ENCODE measurements around the gene OPTC. TPM values are rescaled to one million over a fixed set of nuclear protein-coding genes. Genes with fewer than 3 reads are reported as not detected.

The OPTC gene
- total RNA-seq, 4 donors from 2014 or later, result not detected

DNA sequence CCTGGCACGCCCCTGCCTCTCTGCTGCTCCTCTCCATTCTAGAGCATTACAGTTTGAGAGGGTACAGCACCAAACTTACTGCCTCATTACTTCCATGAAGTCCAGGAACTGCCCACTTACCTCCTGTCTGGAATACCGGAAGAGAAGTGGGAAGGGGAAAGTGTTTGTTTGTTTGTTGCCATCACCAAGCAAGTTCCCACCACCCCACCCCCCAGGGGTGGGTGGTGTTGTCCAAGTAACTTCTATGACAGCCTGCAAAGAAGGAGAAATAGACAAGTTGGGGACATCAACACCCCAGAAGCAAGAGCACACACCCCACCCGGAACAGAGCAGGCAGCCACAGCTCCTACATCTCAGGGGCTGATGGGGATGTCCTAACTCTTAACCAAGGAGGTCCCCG, 18.0 kb downstream of the OPTC start:
- Histone ChIP-seq H3K9me3 (no peaks in the 10 kb centered on the region), H3K27me3 (no peaks in the 10 kb centered on the region), H3K27ac (peak overlapping the region; percentile 79), H3K4me1 (peaks cover 54% of the 10 kb centered on the region), H3K36me3 (no peaks in the 10 kb centered on the region), H3K4me3 (no peak overlapping the region)
- no peak for TF ChIP-seq POLR2A (IDR thresholded peaks at IDR 0.05)
- TF ChIP-seq POLR2AphosphoS5 (IDR thresholded peaks at IDR 0.05), result no peak
- no peak for TF ChIP-seq EP300 (IDR thresholded peaks at IDR 0.05)
- TF ChIP-seq, protein P1, sequence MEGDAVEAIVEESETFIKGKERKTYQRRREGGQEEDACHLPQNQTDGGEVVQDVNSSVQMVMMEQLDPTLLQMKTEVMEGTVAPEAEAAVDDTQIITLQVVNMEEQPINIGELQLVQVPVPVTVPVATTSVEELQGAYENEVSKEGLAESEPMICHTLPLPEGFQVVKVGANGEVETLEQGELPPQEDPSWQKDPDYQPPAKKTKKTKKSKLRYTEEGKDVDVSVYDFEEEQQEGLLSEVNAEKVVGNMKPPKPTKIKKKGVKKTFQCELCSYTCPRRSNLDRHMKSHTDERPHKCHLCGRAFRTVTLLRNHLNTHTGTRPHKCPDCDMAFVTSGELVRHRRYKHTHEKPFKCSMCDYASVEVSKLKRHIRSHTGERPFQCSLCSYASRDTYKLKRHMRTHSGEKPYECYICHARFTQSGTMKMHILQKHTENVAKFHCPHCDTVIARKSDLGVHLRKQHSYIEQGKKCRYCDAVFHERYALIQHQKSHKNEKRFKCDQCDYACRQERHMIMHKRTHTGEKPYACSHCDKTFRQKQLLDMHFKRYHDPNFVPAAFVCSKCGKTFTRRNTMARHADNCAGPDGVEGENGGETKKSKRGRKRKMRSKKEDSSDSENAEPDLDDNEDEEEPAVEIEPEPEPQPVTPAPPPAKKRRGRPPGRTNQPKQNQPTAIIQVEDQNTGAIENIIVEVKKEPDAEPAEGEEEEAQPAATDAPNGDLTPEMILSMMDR (IDR thresholded peaks at IDR 0.05), result no peak
- WGBS, result 80% methylated on average over 4 of the region's 4 CpGs
- no peak for DNase-seq (ENCODE audit: low spot score in 2 of 2)

DNA sequence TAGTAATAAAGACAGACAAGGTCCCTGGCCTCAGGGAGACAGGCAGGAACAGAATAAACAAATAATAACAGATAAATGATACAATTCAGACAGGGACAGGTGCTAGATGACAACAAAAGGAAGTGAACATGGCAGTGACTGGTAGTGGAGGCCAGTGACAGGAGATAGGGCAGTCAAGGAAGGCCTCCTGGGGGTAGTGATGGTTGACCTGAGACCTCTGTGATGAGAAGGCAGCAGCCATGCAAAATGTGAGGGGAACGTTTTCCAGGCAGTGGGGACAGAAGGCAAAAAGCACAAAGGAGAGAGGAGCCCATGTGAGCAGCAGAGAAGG, 18.5 kb downstream of the OPTC start:
- TF ChIP-seq EP300 (IDR thresholded peaks at IDR 0.05) (no peak), POLR2AphosphoS5 (IDR thresholded peaks at IDR 0.05) (no peak), POLR2A (IDR thresholded peaks at IDR 0.05) (no peak)
- TF ChIP-seq, protein P1 (IDR thresholded peaks at IDR 0.05), result no peak
- peak overlapping the region; percentile 79 for H3K27ac ChIP-seq
- H3K9me3 ChIP-seq, result no peaks in the 10 kb centered on the region
- no peaks in the 10 kb centered on the region for H3K36me3 ChIP-seq
- DNase-seq (ENCODE audit: low spot score in 2 of 2), result no peak
- WGBS, result 33% methylated on average over 1 of the region's 1 CpG
- no peaks in the 10 kb centered on the region for H3K27me3 ChIP-seq
- H3K4me1 ChIP-seq, result peaks cover 53% of the 10 kb centered on the region
- H3K4me3 ChIP-seq, result no peak overlapping the region

DNA sequence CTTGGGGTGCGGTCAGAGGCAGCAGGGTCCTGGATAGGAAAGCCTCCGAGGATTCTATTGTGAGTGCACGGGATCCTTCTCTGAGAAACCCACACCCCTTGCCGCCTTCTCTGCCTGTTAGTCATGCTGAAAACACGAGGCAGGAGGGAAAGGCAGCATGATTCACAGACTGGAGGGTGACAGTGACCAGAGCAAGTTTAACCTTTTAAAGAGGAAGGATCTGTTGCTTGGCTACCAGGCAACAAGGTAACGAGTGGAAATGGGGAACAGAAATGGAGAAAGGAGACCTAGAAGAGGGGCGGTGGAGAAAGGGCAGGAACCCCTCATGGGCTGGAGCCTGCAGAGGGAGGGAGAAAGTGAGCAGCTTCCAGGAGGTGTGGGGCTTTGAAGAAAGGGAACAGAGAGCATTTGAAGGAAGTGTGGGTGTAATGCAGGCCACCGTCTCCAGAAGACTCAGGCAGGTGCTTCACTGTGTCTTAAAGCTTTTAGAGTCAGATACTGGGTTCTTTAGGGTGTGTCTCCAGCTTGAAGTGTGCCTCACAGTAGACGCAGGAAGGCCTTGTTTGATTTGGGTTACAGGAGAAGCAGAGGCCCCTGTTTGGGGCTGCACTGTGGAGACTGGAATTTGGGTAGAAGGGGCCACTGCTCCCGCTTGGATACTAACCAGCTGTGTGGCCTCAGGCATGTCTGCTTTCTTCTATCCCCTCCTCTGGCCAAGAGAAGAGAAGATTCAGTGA, 19.1 kb downstream of the OPTC start:
- no peaks in the 10 kb centered on the region for H3K9me3 ChIP-seq
- 23% methylated on average over 10 of the region's 10 CpGs for WGBS
- TF ChIP-seq POLR2AphosphoS5 (IDR thresholded peaks at IDR 0.05) (peak in 1 of 3 donors; percentile 75), POLR2A (IDR thresholded peaks at IDR 0.05) (no peak)
- H3K27ac ChIP-seq, result peak overlapping the region; percentile 79
- H3K4me3 ChIP-seq, result no peak overlapping the region
- peaks cover 52% of the 10 kb centered on the region for H3K4me1 ChIP-seq
- H3K36me3 ChIP-seq, result no peaks in the 10 kb centered on the region
- peak; percentile 85 to 87 for DNase-seq (ENCODE audit: low spot score in 2 of 2)
- H3K27me3 ChIP-seq, result no peaks in the 10 kb centered on the region

DNA sequence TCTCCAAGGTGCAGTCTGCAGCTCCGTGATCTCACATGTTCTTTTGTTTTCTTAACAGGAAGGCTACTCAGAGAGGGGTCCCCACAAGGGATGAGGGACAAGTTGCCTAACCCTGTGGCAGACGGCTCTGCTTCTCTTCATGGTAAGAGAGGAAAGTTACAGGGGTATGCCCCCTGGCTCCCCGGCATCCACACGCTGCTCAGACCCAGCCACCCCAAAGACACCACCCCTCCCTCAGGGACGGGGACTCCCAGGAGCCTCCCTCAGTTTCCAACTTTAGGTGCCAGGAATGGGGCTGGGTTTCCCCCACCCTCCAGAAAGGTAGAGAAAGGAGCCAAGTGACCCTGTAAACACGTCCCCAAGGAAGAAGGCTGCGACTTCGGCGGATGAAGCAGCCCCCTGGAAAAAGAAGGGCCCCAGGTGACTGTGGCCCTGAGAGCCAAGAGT, 19.7 kb downstream of the OPTC start:
- peaks cover 47% of the 10 kb centered on the region for H3K4me1 ChIP-seq
- DNase-seq (ENCODE audit: low spot score in 2 of 2), result no peak
- no peaks in the 10 kb centered on the region for H3K9me3 ChIP-seq
- no peak overlapping the region for H3K4me3 ChIP-seq
- H3K27me3 ChIP-seq, result no peaks in the 10 kb centered on the region
- H3K27ac ChIP-seq, result peak overlapping the region; percentile 79
- TF ChIP-seq EP300 (IDR thresholded peaks at IDR 0.05) (no peak), POLR2AphosphoS5 (IDR thresholded peaks at IDR 0.05) (no peak), POLR2A (IDR thresholded peaks at IDR 0.05) (no peak)
- TF ChIP-seq, protein P1 (IDR thresholded peaks at IDR 0.05), result no peak
- 82% methylated on average over 5 of the region's 9 CpGs for WGBS
- no peaks in the 10 kb centered on the region for H3K36me3 ChIP-seq

DNA sequence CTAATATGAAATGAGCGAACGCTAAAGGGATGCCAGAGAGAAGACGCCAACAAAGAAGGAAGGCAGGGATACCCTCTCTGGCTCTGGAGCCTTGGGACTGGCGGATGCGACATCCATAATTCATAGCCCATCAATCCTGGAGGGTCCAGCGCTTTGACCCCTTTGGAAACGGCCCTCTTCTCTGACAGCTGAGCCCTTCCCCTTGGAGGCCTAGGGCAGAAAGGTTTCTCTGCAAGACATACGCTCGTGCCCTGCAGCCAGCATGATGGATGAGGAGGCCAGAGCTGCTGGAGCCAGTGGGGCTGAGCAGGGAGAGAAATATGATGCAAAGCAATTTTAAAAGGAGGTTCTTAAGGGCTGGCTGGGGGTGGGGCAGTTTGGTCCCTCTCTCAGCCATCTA, 22.2 kb downstream of the OPTC start:
- no peak overlapping the region for H3K27ac ChIP-seq
- H3K4me3 ChIP-seq, result no peak overlapping the region
- H3K36me3 ChIP-seq, result no peaks in the 10 kb centered on the region
- H3K27me3 ChIP-seq, result no peaks in the 10 kb centered on the region
- WGBS, result 92% methylated on average over 9 of the region's 9 CpGs
- H3K4me1 ChIP-seq, result peaks cover 71% of the 10 kb centered on the region
- no peak for DNase-seq (ENCODE audit: low spot score in 2 of 2)
- no peaks in the 10 kb centered on the region for H3K9me3 ChIP-seq
- TF ChIP-seq EP300 (IDR thresholded peaks at IDR 0.05), result no peak
- TF ChIP-seq POLR2A (IDR thresholded peaks at IDR 0.05), result no peak
- TF ChIP-seq POLR2AphosphoS5 (IDR thresholded peaks at IDR 0.05), result no peak
- TF ChIP-seq, protein P1 (IDR thresholded peaks at IDR 0.05), result no peak

All from suprapubic skin (tissue), 4 donors.